Measurements from ENCODE around the gene ACP1.

ACP1 gene

DNA sequence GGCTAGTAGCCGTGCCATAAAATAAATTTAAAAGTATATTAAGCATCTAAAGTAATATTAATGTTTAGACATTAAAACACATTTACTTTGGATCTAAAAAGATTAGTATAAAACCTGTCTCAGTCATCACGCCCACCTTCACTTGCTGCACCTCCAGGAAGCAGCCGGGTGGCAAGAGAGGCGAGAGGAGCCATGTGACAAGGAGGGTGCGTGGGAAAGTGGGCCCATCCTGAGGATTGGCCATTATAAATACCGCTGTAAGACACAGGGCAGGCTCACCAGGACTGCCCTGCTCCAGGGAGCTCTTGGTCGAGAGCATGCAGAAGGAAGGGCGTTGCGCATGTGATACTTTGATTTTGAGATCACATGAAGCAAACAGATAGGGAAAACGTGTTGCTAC lies 57.6 kb downstream of the ACP1 start:
- H3K79me2 ChIP-seq (ENCODE audit: low read length) = no peaks in the 10 kb centered on the region
- H3K9me3 ChIP-seq (ENCODE audit: insufficient read depth, low read length) = no peaks in the 10 kb centered on the region
- H3K4me1 ChIP-seq (ENCODE audit: low read length) = no peaks in the 10 kb centered on the region
- H3K27ac ChIP-seq (ENCODE audit: low read length) = no peak overlapping the region
- no peaks in the 10 kb centered on the region for H4K20me1 ChIP-seq (ENCODE audit: insufficient read depth, low read length)
- no peak overlapping the region for H3K4me2 ChIP-seq (ENCODE audit: low read length)
- H2AFZ ChIP-seq (ENCODE audit: low read depth, low read length) = no peak overlapping the region
- H3K27me3 ChIP-seq (ENCODE audit: low read depth, low read length) = no peaks in the 10 kb centered on the region
- no peak overlapping the region for H3K4me3 ChIP-seq (ENCODE audit: low read length)
- H3K36me3 ChIP-seq (replicated peaks; ENCODE audit: low read depth, low read length) = no peaks in the 10 kb centered on the region
- no peak for TF ChIP-seq EZH2phosphoT487 (IDR thresholded peaks at IDR 0.05; ENCODE audit: low read depth)
- TF ChIP-seq, protein P1, sequence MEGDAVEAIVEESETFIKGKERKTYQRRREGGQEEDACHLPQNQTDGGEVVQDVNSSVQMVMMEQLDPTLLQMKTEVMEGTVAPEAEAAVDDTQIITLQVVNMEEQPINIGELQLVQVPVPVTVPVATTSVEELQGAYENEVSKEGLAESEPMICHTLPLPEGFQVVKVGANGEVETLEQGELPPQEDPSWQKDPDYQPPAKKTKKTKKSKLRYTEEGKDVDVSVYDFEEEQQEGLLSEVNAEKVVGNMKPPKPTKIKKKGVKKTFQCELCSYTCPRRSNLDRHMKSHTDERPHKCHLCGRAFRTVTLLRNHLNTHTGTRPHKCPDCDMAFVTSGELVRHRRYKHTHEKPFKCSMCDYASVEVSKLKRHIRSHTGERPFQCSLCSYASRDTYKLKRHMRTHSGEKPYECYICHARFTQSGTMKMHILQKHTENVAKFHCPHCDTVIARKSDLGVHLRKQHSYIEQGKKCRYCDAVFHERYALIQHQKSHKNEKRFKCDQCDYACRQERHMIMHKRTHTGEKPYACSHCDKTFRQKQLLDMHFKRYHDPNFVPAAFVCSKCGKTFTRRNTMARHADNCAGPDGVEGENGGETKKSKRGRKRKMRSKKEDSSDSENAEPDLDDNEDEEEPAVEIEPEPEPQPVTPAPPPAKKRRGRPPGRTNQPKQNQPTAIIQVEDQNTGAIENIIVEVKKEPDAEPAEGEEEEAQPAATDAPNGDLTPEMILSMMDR (IDR thresholded peaks at IDR 0.05; ENCODE audit: low read depth, low read length) = no peak
- no peak overlapping the region for H3K9ac ChIP-seq (ENCODE audit: low read length)

DNA sequence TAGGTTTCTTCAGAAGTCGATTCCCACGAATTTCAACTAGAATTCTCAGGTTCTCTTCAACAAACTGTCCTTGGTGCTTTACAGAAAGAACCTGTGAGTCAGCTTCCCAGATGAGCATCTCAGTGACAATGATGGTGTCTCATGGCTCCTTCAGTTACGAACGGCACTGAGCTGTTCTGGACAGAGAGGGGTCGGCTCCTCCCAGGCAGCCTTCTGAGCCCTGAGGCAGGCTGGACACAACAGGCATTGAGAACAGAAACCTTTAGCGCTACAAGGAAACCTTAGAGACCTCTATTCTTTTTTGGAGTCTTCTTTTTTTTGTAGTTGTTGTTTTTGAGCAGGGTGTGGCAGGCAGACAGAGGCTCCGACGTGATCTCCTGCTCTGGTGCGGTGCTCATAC lies 58.3 kb downstream of the ACP1 start:
- Histone ChIP-seq H3K9ac (ENCODE audit: low read length) (no peak overlapping the region), H3K27ac (ENCODE audit: low read length) (no peak overlapping the region), H4K20me1 (ENCODE audit: insufficient read depth, low read length) (no peaks in the 10 kb centered on the region), H3K9me3 (ENCODE audit: insufficient read depth, low read length) (no peaks in the 10 kb centered on the region), H3K4me3 (ENCODE audit: low read length) (no peak overlapping the region), H3K4me2 (ENCODE audit: low read length) (no peak overlapping the region), H3K27me3 (ENCODE audit: low read depth, low read length) (no peaks in the 10 kb centered on the region), H3K79me2 (ENCODE audit: low read length) (no peaks in the 10 kb centered on the region), H3K4me1 (ENCODE audit: low read length) (no peaks in the 10 kb centered on the region), H2AFZ (ENCODE audit: low read depth, low read length) (no peak overlapping the region), H3K36me3 (replicated peaks; ENCODE audit: low read depth, low read length) (no peaks in the 10 kb centered on the region)
- no peak for TF ChIP-seq EZH2phosphoT487 (IDR thresholded peaks at IDR 0.05; ENCODE audit: low read depth)
- TF ChIP-seq, protein P1 (IDR thresholded peaks at IDR 0.05; ENCODE audit: low read depth, low read length) = no peak
